Measurements from ENCODE around the gene CCDC61.

Gene CCDC61

GRCh38 chr19:45973553-45974338 is 21.5 kb upstream of the CCDC61 start, which contains the start of gene NOVA2:
Gene NOVA2, minus strand, starts transcription at chr19:45973865. Its CDS starts 514 bp downstream, at chr19:45973351.
- peak in 1 of 3 experiments; percentile 25 for DNase-seq (ENCODE audit: low read depth in 2 of 3, low spot score in 2 of 3)

GRCh38 chr19:45975306-45976070 is 19.8 kb upstream of the CCDC61 start:
- DNase-seq (ENCODE audit: low read depth in 2 of 3, low spot score in 2 of 3), result no peak

- no peak for DNase-seq (ENCODE audit: low read depth in 2 of 3, low spot score in 2 of 3)
These were observed 19.1 kb upstream of the CCDC61 start for GRCh38 chr19:45976178-45976577.

GRCh38 chr19:45978156-45978555 is 17.1 kb upstream of the CCDC61 start:
- no peak for DNase-seq (ENCODE audit: low read depth in 2 of 3, low spot score in 2 of 3)

- DNase-seq (ENCODE audit: low read depth in 2 of 3, low spot score in 2 of 3), result no peak
These were observed 13.9 kb upstream of the CCDC61 start for GRCh38 chr19:45981350-45981749.

- DNase-seq (ENCODE audit: low read depth in 2 of 3, low spot score in 2 of 3), result no peak
These were observed 9.9 kb upstream of the CCDC61 start for GRCh38 chr19:45985321-45985720.

GRCh38 chr19:45990113-45990728 is 5.0 kb upstream of the CCDC61 start:
- no peak for DNase-seq (ENCODE audit: low read depth in 2 of 3, low spot score in 2 of 3)

GRCh38 chr19:45994456-45994997 is 740 bp upstream of the CCDC61 start:
- DNase-seq (ENCODE audit: low read depth in 2 of 3, low spot score in 2 of 3), result no peak

GRCh38 chr19:45995715-45996385 is 583 bp downstream of the CCDC61 start:
- no peak for DNase-seq (ENCODE audit: low read depth in 2 of 3, low spot score in 2 of 3)

GRCh38 chr19:45996933-45997332 is 1.7 kb downstream of the CCDC61 start:
- no peak for DNase-seq (ENCODE audit: low read depth in 2 of 3, low spot score in 2 of 3)

GRCh38 chr19:45998834-45999233 is 3.6 kb downstream of the CCDC61 start:
- no peak for DNase-seq (ENCODE audit: low read depth in 2 of 3, low spot score in 2 of 3)

- DNase-seq (ENCODE audit: low read depth in 2 of 3, low spot score in 2 of 3), result no peak
These were observed 4.4 kb downstream of the CCDC61 start for GRCh38 chr19:45999653-46000121.

- peak in 1 of 3 experiments; percentile 22 for DNase-seq (ENCODE audit: low read depth in 2 of 3, low spot score in 2 of 3)
These were observed 5.4 kb downstream of the CCDC61 start for GRCh38 chr19:46000491-46001246.

GRCh38 chr19:46002678-46003275 is 7.5 kb downstream of the CCDC61 start:
- DNase-seq (ENCODE audit: low read depth in 2 of 3, low spot score in 2 of 3), result no peak

GRCh38 chr19:46006411-46006810 is 11.1 kb downstream of the CCDC61 start:
- no peak for DNase-seq (ENCODE audit: low read depth in 2 of 3, low spot score in 2 of 3)

- peak in 2 of 3 experiments; percentile 34 to 56 for DNase-seq (ENCODE audit: low read depth in 2 of 3, low spot score in 2 of 3)
These were observed 14.6 kb downstream of the CCDC61 start for GRCh38 chr19:46009530-46010510.

GRCh38 chr19:46014534-46014933 is 19.3 kb downstream of the CCDC61 start:
- DNase-seq (ENCODE audit: low read depth in 2 of 3, low spot score in 2 of 3), result no peak

GRCh38 chr19:46014941-46015686 is 19.8 kb downstream of the CCDC61 start:
- DNase-seq (ENCODE audit: low read depth in 2 of 3, low spot score in 2 of 3), result peak in 1 of 3 experiments; percentile 38
